Astrocyte (in vitro differentiated cells and primary cell): ENCODE measurements around the gene CHD6.

ENCODE experiments used
- CTCF ChIP-seq: IDR thresholded peaks from 2 replicates; pipeline ENCODE4 v1.5.1; 2011; ENCODE audit warnings: low read depth, mild to moderate bottlenecking, inconsistent platforms, low read length, moderate library complexity; ENCODE audit not compliant: insufficient read depth
- EZH2 ChIP-seq: IDR thresholded peaks from 2 replicates; pipeline ENCODE4 v1.6.1; 2012; ENCODE audit warnings: mild to moderate bottlenecking, low read length, inconsistent platforms; ENCODE audit not compliant: insufficient read depth

DNA sequence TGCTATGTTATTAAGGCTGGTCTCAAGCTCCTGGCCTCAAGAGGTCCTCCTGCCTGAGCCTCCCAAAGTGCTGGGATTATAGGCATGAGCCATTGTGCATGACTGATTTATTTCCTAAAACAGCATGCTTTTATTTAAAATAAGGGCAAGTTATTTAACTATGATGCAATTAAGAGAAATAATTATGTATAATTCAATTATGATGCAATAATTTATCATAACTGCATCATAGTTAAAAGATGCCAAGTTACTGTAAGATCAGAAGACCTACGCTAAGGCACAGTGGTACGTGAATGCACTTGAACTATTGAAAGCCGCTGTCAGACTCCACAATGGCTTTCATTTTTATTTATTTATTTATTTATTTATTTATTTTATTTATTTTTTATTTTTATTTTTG, 227.3 kb downstream of the CHD6 start:
- no peak for TF ChIP-seq CTCF
- TF ChIP-seq EZH2 = no peak
